Activated CD8-positive, alpha-beta memory T cell treated with anti-CD3 and anti-CD28 coated beads, Interleukin-2, amount 50 U/mL, for 24 hours (primary cell): ENCODE data around the gene CUL7.
"Not testable (repeated sequence)": the region's sequence is repeated elsewhere in the genome, so short reads cannot be mapped to it uniquely, and the experiment has no call there.

Experiments
- DNase-seq: peaks from one replicate; pipeline ENCODE4 v3.0.0-alpha.2; 2020; ENCODE audit errors: extremely low read depth

The CUL7 gene

GRCh38 chr6:43014434-43014909, 39.2 kb downstream of the CUL7 start:
- DNase-seq = no peak

DNA sequence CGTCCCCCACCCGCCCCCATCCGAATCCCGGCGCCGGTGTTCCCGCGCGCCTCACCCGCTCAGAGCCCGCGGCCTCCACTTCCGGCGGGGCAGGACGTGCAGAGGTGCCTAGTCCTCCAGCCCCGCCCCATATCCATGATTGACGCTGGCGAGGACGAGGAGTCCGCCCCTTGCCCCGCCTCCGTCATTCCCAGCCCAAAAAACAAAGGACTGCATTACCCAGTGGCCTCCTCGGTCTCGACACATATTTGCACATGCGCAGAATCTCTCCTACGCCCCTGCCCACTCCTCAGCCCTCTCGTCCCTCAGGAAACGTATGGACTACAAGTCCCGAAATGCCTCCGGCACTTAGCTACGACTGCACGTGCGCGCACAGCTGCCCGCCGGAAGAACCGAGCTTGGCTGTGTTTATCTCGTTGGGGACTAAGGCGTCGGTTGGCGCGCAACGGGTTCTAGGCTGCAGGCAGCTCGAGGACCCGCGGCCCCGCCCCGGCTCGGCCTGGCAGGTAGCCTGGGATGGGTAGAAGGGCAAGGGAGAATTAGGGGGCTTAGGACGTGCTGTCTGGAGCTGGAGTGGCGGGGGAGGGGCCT, 39.7 kb downstream of the CUL7 start, which contains the start of the genes KLHDC3 and MEA1:
TSS of gene KLHDC3 (plus strand) at position 407 of the 591 bp plus-strand sequence. CDS start 2,944 bp downstream, outside the sequence.
TSS of gene MEA1 (minus strand) at position 104 of the 591 bp plus-strand sequence. CDS start 133 bp downstream, outside the sequence.
- DNase-seq = peak; percentile 98

GRCh38 chr6:43013097-43013842, 40.4 kb downstream of the CUL7 start:
- peak; percentile 30 for DNase-seq

- no peak for DNase-seq
Observed at GRCh38 chr6:43012364-43012763, 41.3 kb downstream of the CUL7 start.

GRCh38 chr6:43011207-43011606, 42.4 kb downstream of the CUL7 start:
- DNase-seq = no peak

DNA sequence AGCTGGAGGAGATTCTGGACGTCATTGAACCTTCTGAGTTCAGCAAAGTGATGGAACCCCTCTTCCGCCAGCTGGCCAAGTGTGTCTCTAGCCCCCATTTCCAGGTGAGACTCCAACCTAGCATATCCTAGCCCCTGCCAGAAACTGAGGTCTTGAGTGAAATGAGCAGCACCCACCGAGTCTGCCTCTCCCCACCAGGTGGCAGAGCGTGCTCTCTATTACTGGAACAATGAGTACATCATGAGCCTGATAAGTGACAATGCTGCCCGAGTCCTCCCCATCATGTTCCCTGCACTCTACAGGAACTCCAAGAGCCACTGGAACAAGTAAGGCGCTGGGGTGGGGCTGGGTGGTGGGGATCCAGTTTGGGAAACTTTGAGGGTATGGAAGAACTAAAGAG, 44.5 kb downstream of the CUL7 start:
- no peak for DNase-seq

GRCh38 chr6:43007126-43007525, 46.5 kb downstream of the CUL7 start:
- no peak for DNase-seq

- DNase-seq = no peak
Observed at GRCh38 chr6:43006251-43006650, 47.4 kb downstream of the CUL7 start.

DNA sequence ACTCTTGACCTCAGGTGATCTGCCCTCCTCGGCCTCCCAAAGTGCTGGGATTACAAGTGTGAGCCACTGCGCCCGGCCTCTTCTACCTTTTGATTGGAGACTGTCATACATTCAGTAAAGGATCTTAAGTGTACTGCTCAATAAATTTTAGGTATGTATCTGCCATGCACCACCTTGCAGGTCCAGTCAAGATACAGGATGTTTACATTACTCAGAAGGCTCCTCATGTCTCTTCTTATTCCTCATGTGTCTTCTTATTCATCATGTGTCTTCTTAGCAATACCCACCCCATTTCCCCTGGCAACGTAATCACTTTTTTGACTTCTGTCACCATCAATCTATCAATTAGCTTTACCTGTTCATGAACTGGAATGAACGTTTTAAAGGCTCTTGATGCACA, 47.8 kb downstream of the CUL7 start:
- DNase-seq = no peak

GRCh38 chr6:43001843-43002242, 51.8 kb downstream of the CUL7 start:
- DNase-seq = no peak

DNA sequence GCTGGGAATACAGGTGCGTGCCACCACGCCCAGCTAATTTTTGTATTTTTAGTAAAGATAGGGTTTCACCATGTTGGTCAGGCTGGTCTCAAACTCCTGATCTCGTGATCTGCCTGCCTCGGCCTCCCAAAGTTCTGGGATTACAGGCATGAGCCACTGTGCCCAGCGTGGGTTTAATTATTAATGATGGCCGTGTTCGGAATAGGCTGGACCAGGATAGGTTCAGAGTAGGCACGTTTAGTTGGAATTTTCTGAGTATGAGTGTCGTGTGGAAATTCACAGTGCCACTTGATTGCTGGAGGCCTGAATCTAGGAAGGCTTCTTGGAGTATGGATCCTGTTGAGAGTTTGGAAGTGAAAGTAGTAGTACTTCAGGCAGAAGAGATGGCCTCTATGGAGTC, 55.4 kb downstream of the CUL7 start:
- not testable (repeated sequence) for DNase-seq

DNA sequence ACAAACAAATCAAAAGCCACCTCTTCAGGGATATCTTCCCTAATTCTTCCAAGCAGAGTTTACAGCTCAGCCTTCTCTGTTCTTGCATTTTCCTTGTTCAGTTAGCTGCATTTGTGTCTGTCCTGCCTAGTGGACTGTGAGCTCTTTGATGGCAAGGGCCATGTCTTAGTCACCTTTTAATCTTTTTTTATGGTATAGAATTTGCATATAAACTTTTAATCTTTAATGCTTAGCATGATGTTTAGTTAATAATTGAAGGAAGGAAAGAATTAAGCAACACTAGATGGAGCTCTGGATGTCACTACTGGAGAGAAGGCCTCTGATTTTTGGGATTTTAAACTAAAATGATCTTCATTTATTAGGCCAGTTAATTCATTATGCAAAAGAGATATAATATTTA, 57.1 kb downstream of the CUL7 start:
- DNase-seq = no peak

GRCh38 chr6:42993445-42993844, 60.2 kb downstream of the CUL7 start:
- no peak for DNase-seq

DNA sequence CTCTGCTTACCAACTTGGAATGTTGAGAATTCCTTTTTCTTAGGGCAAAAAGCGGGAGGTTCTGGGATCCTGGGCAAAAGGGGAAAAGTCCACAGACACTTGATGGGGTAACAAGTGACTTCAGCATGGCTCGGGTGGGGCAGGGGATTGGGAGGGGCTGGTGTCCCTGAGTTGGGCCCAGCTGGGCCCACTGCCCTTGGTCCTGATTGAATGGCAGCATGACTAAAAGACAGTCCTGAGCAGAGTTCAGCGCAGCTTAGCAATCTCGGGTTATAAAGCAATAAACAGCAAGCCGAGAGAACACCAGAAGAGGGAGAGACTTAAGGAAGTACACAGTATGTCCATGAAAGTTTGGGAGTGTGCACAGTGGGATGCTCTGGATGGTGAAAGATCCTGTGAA, 63.7 kb downstream of the CUL7 start:
- DNase-seq = no peak

DNA sequence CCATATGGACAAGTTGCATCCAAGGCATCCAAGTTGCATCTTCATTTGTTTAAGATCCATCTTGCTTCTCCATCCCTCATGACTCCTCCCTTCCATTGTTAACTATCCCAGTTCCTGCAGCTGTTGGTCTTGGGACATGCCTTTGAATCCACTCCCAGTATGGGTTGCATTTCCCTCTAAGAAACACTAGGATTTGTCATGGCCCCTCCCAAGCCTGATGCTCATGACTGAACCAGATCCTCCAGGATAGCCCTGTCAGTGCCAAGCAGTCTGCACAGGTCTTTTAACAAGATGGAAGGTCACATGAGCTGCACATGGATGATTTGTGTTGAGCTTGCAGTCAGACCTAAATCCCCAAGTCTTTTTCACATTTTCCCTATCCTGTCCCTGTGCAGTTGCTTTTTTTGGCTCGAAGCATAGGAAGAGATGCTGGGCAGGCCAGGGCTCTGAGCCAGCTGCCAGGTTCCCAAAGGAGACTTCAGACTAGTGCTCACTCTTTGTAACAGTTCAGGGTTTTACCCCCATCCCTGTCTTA, 65.1 kb downstream of the CUL7 start:
- DNase-seq = no peak
